ENCODE results near the gene OR56A3. TPM values are rescaled to one million over a fixed set of nuclear protein-coding genes. Genes with fewer than 3 reads are reported as not detected.

Gene OR56A3
- total RNA-seq, 1 donor from 2014 or later: not detected

- DNase-seq (ENCODE audit: low spot score): no peak
These were observed 31.5 kb downstream of the OR56A3 start for GRCh38 chr11:5973530-5973929.

- DNase-seq (ENCODE audit: low spot score): no peak
These were observed 41.4 kb downstream of the OR56A3 start for GRCh38 chr11:5983443-5983842.

GRCh38 chr11:5986885-5987284, 44.8 kb downstream of the OR56A3 start, which contains the start of gene OR52L1:
Gene OR52L1 (minus strand): TSS chr11:5986985. CDS start chr11:5986930, 55 bp downstream.
- DNase-seq (ENCODE audit: low spot score): no peak

- DNase-seq (ENCODE audit: low spot score): no peak
These were observed 47.2 kb downstream of the OR56A3 start for GRCh38 chr11:5989203-5989602.

GRCh38 chr11:5992150-5992549, 50.1 kb downstream of the OR56A3 start:
- DNase-seq (ENCODE audit: low spot score): no peak

GRCh38 chr11:5992604-5993251, 50.7 kb downstream of the OR56A3 start:
- no peak for DNase-seq (ENCODE audit: low spot score)

- DNase-seq (ENCODE audit: low spot score): no peak
These were observed 52.7 kb downstream of the OR56A3 start for GRCh38 chr11:5994791-5995190.

Other genes starting within 250 kb of the OR56A3 start
- gene OR56B1, start 205.8 kb upstream of the OR56A3 start, total RNA-seq: not detected
- not detected for gene OR52N4, start 188.0 kb upstream of the OR56A3 start, total RNA-seq
- 0.29 TPM for gene OR52N5, start 158.9 kb upstream of the OR56A3 start, total RNA-seq
- gene OR52N1, start 151.0 kb upstream of the OR56A3 start, total RNA-seq: 1.00 TPM
- gene OR52N2, start 133.3 kb upstream of the OR56A3 start, total RNA-seq: not detected
- gene OR52E6, start 100.4 kb upstream of the OR56A3 start, total RNA-seq: not detected
- gene OR52E8, start 84.6 kb upstream of the OR56A3 start, total RNA-seq: not detected
- not detected for gene OR52E4, start 61.6 kb upstream of the OR56A3 start, total RNA-seq
- gene OR52E5, start 49.0 kb upstream of the OR56A3 start, total RNA-seq: not detected
- not detected for gene OR56A5, start 26.2 kb downstream of the OR56A3 start, total RNA-seq
- gene OR52L1, start 44.7 kb downstream of the OR56A3 start, total RNA-seq: not detected
- not detected for gene OR56A4, start 64.7 kb downstream of the OR56A3 start, total RNA-seq
- gene OR56A1, start 88.5 kb downstream of the OR56A3 start, total RNA-seq: 0.03 TPM
- gene OR56B4, start 165.4 kb downstream of the OR56A3 start, total RNA-seq: not detected
- gene OR52B2, start 228.1 kb downstream of the OR56A3 start, total RNA-seq: not detected